GM12878 (cell line): ENCODE measurements around the gene ERMARD. TPM values are rescaled to one million over a fixed set of nuclear protein-coding genes. Genes with fewer than 3 reads are reported as not detected.

ENCODE experiments used
- ATAC-seq: fragments of 200-7000 bp; cut with Tn5 transposase; 3 replicates; pipeline ENCODE4 v1.9.1; 2020; ENCODE audit warnings: mild to moderate bottlenecking, moderate library complexity
- BruUV-seq: library from RNA; stranded (reverse); fragments of 400-500 nt; replicated peaks from 2 replicates; lab custom pipeline; 2021; lab: Mats Ljungman, UMichigan
- CTCF ChIA-PET: fragments of 300-600 bp; sonication (Branson Sonifier 250); formaldehyde crosslinking; extraction: SDS; loops from one replicate; lab custom pipeline; 2021; ENCODE audit warnings: inconsistent platforms; lab: Yijun Ruan, JAX
- POLR2A ChIA-PET: fragments of 350-600 bp; formaldehyde crosslinking; extraction: SDS; loops from one replicate; lab custom pipeline; 2021; ENCODE audit warnings: inconsistent platforms; lab: Charles Lee
- RAD21 ChIA-PET: fragments of 300-600 bp; sonication (Branson Sonifier 250); formaldehyde crosslinking; loops from one replicate; lab custom pipeline; 2023; ENCODE audit warnings: antibody characterized with exemption; ENCODE audit not compliant: unreplicated experiment; lab: Charles Lee
- SMC1A ChIA-PET: fragments of 300-600 bp; sonication (Branson Sonifier 250); formaldehyde crosslinking; loops from one replicate; lab custom pipeline; 2023; ENCODE audit not compliant: unreplicated experiment, uncharacterized antibody; lab: Charles Lee
- DNase-seq: peaks from one replicate; pipeline ENCODE4 v3.0.0-alpha.2; 2011; ENCODE audit warnings: low read depth, low spot score
- FAIRE-seq: peaks from 3 replicates; lab custom pipeline; 2011; peaks lifted over from hg19 to GRCh38; lab: Jason Lieb, UNC
- H2AFZ ChIP-seq: 2 replicates; pipeline ENCODE4 v1.6.0; 2011; ENCODE audit warnings: low read depth, low read length, control low read depth; ENCODE audit not compliant: control insufficient read depth
- H3K27ac ChIP-seq: 2 replicates; pipeline ENCODE4 v1.5.1; 2011; ENCODE audit warnings: control low read depth; ENCODE audit not compliant: control insufficient read depth, insufficient read depth
- H3K27me3 ChIP-seq, 2 experiments: replicated peaks in 1 of 2; 2 replicates each; pipeline versions ENCODE4 v1.6.0 to v1.6.1; 2011; ENCODE audit warnings: low read length in 1 of 2; ENCODE audit not compliant: control insufficient read depth in 2 of 2, insufficient read depth in 2 of 2
- H3K36me3 ChIP-seq, 2 experiments: 2 replicates each; pipeline ENCODE4 v1.5.1; 2011; ENCODE audit warnings: low read length in 1 of 2; ENCODE audit not compliant: control insufficient read depth in 2 of 2, insufficient read depth in 2 of 2
- H3K4me1 ChIP-seq: 2 replicates; pipeline ENCODE4 v1.6.1; 2011; ENCODE audit warnings: mild to moderate bottlenecking, low read length, moderate library complexity, mixed read lengths; ENCODE audit not compliant: control insufficient read depth, insufficient read depth
- H3K4me2 ChIP-seq: 2 replicates; pipeline ENCODE4 v1.6.0; 2011; ENCODE audit warnings: control low read depth; ENCODE audit not compliant: control insufficient read depth, insufficient read depth
- H3K4me3 ChIP-seq: fragments of 200-600 bp; sonication (generic); 2 replicates; pipeline ENCODE4 v1.5.1; 2016
- H3K79me2 ChIP-seq: 2 replicates; pipeline ENCODE4 v1.6.0; 2011; ENCODE audit warnings: low read length; ENCODE audit not compliant: control insufficient read depth, insufficient read depth
- H3K9ac ChIP-seq: 2 replicates; pipeline ENCODE4 v1.8.0; 2011; ENCODE audit warnings: low read length, control low read depth, mixed read lengths; ENCODE audit not compliant: control insufficient read depth, insufficient read depth
- H3K9me3 ChIP-seq: replicated peaks from 3 replicates; pipeline ENCODE4 v1.5.1; 2011; ENCODE audit warnings: mild to moderate bottlenecking, low read length; ENCODE audit not compliant: control insufficient read depth, insufficient read depth
- H4K20me1 ChIP-seq: 2 replicates; pipeline ENCODE4 v1.6.0; 2011; ENCODE audit not compliant: control insufficient read depth, insufficient read depth
- SMC3 ChIP-seq: IDR thresholded peaks from 2 replicates; pipeline ENCODE4 v1.6.1; 2011; ENCODE audit warnings: low read length, improper control_type of control experiment, borderline replicate concordance
- ZBTB33 ChIP-seq: fragments of 450-650 bp; IDR thresholded peaks from 2 replicates; pipeline ENCODE4 v1.6.1; 2017; ENCODE audit warnings: mild to moderate bottlenecking
- ZNF687 ChIP-seq: fragments of 450-650 bp; IDR thresholded peaks from 2 replicates; pipeline ENCODE4 v1.6.1; 2017; ENCODE audit warnings: mild to moderate bottlenecking, moderate library complexity
- WGBS: methylation state at CpG from one replicate; pipeline ENCODE4 v1.1.6; 2016; ENCODE audit warnings: low lambda C conversion rate; ENCODE audit not compliant: insufficient replicate concordance, insufficient coverage; ENCODE audit errors: missing lambda C conversion rate; 5-methylcytosine and 5-hydroxymethylcytosine counted together
- in situ Hi-C: fragments of 300-500 bp; cut with MboI; formaldehyde crosslinking; loops from 9 replicates; pipeline ENCODE4 v1.14.3; 2018; ENCODE audit warnings: mixed read lengths
- intact Hi-C: fragments of 100-400 bp; cut with micrococcal nuclease; formaldehyde crosslinking; loops from one replicate; pipeline ENCODE4 v1.14.2; 2022; ENCODE audit not compliant: unreplicated experiment
- polyA plus RNA-seq, 11 experiments: library from polyadenylated mRNA; depleted of rRNA in 4 of 11; unstranded in 6 of 11; stranded (reverse) in 5 of 11; fragments of >200 nt; fragmentation: Nextera tagmentation in 4 of 11; fragmentation: Illumina TruSeq in 1 of 11; extraction: Ambion mirVana in 4 of 11; extraction: Trizol in 1 of 11; gene quantifications; 1 replicate in 1 of 11; 2 replicates in 10 of 11; pipeline versions ENCODE4 v1.2.1 to v1.2.3, GENCODE V29; 2011 to 2016; ENCODE audit warnings: inconsistent platforms in 2 of 11, missing spikeins in 2 of 11, low read depth in 1 of 11
- total RNA-seq, 4 experiments: library from RNA; depleted of rRNA in 3 of 4; stranded (reverse); fragments of >200 nt in 3 of 4; fragmentation: Illumina TruSeq in 1 of 4; extraction: Trizol in 1 of 4; gene quantifications; 2 replicates each; pipeline versions ENCODE4 v1.2.1 to v1.2.3, GENCODE V29; 2013 to 2021
- TF ChIP-seq, protein P1 (sequence below): fragments of 450-650 bp; IDR thresholded peaks from 2 replicates; pipeline ENCODE4 v1.6.1; 2017; ENCODE audit warnings: mild to moderate bottlenecking, moderate library complexity

The ERMARD gene
- total and polyA plus RNA-seq, 10 of the 15 experiments (the other 5 are each of a cell fraction or from before 2014, with no cell fraction given), result 24.4 to 63.3 (median 34.1) TPM

GRCh38 chr6:169783401-169783800 lies 32.0 kb downstream of the ERMARD start:
- 83% methylated on average over 9 of the region's 9 CpGs for WGBS
- CTCF ChIA-PET, result no interaction called here
- no peaks in the 10 kb centered on the region for H3K27me3 ChIP-seq
- POLR2A ChIA-PET, result no interaction called here
- RAD21 ChIA-PET, result no interaction called here
- H3K9ac ChIP-seq, result no peak overlapping the region
- H3K9me3 ChIP-seq, result no peaks in the 10 kb centered on the region; the same call in 2 of the 3 replicates
- no TSS peak for BruUV-seq
- TF ChIP-seq SMC3, result no peak
- TF ChIP-seq, protein P1, sequence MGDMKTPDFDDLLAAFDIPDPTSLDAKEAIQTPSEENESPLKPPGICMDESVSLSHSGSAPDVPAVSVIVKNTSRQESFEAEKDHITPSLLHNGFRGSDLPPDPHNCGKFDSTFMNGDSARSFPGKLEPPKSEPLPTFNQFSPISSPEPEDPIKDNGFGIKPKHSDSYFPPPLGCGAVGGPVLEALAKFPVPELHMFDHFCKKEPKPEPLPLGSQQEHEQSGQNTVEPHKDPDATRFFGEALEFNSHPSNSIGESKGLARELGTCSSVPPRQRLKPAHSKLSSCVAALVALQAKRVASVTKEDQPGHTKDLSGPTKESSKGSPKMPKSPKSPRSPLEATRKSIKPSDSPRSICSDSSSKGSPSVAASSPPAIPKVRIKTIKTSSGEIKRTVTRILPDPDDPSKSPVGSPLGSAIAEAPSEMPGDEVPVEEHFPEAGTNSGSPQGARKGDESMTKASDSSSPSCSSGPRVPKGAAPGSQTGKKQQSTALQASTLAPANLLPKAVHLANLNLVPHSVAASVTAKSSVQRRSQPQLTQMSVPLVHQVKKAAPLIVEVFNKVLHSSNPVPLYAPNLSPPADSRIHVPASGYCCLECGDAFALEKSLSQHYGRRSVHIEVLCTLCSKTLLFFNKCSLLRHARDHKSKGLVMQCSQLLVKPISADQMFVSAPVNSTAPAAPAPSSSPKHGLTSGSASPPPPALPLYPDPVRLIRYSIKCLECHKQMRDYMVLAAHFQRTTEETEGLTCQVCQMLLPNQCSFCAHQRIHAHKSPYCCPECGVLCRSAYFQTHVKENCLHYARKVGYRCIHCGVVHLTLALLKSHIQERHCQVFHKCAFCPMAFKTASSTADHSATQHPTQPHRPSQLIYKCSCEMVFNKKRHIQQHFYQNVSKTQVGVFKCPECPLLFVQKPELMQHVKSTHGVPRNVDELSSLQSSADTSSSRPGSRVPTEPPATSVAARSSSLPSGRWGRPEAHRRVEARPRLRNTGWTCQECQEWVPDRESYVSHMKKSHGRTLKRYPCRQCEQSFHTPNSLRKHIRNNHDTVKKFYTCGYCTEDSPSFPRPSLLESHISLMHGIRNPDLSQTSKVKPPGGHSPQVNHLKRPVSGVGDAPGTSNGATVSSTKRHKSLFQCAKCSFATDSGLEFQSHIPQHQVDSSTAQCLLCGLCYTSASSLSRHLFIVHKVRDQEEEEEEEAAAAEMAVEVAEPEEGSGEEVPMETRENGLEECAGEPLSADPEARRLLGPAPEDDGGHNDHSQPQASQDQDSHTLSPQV, result no peak
- TF ChIP-seq ZNF687, result no peak
- no peak for TF ChIP-seq ZBTB33
- TF ChIP-seq, all 136 proteins: peak for 0
- no peaks in the 10 kb centered on the region for H4K20me1 ChIP-seq
- peaks cover 1 to 3% of the 10 kb centered on the region in 2 experiments for H3K36me3 ChIP-seq
- H3K4me3 ChIP-seq, result no peak overlapping the region
- DNase-seq (no peak), ATAC-seq (no peak), FAIRE-seq (no peak)
- no peaks in the 10 kb centered on the region for H3K4me1 ChIP-seq
- H3K4me2 ChIP-seq, result no peak overlapping the region
- H2AFZ ChIP-seq, result no peak overlapping the region
- no peaks in the 10 kb centered on the region for H3K79me2 ChIP-seq
- in situ Hi-C loops (no loop called here), intact Hi-C loops (no loop called here)
- SMC1A ChIA-PET, result no interaction called here
- no peak overlapping the region for H3K27ac ChIP-seq
